ENCODE measurements around the gene PCGF1.

Gene PCGF1

DNA sequence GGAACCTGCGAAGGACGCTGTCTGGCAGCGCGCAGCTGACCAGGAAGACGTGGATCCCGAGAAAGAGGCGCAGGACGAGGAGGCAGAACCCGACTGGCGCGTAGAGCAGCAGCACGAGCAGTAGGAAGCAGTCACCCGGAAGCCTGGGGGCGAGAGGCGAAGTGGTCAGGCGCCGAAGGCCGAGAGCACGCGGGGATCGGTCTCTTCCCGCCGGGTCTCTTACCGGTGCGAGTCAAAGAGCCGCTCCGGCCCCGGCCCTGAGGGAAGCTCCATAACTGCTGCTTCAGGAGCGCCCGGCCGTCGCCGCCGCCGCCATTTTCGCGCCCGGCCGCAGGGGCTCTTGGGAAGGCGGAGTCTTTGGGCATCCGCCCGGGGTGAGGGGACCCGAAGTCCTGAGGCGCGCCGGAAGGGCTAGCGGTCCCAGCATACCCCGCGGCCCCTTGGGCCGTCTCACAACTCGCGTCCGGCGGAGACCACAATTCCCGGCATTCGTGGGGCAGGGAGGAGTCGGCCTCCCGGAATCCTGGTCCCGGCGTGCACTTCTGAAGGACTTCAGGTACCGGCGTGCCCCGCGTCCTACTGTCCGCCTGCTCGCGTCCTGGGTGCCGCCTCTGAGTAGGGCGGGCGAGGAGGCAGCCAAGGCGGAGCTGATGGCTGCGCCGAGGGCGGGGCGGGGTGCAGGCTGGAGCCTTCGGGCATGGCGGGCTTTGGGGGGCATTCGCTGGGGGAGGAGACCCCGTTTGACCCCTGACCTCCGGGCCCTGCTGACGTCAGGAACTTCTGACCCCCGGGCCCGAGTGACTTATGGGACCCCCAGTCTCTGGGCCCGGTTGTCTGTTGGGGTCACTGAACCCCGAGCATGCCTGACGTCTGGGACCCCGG is 22.1 kb upstream of the PCGF1 start, which contains the start of the genes AUP1 and HTRA2:
Gene AUP1, minus strand, starts transcription at position 350 of the 882 bp plus-strand sequence. Its CDS starts 77 bp downstream, at position 273.
Gene HTRA2, plus strand, starts transcription at position 577 of the 882 bp plus-strand sequence. Its CDS starts 74 bp downstream, at position 651.
- TF ChIP-seq, protein P1, sequence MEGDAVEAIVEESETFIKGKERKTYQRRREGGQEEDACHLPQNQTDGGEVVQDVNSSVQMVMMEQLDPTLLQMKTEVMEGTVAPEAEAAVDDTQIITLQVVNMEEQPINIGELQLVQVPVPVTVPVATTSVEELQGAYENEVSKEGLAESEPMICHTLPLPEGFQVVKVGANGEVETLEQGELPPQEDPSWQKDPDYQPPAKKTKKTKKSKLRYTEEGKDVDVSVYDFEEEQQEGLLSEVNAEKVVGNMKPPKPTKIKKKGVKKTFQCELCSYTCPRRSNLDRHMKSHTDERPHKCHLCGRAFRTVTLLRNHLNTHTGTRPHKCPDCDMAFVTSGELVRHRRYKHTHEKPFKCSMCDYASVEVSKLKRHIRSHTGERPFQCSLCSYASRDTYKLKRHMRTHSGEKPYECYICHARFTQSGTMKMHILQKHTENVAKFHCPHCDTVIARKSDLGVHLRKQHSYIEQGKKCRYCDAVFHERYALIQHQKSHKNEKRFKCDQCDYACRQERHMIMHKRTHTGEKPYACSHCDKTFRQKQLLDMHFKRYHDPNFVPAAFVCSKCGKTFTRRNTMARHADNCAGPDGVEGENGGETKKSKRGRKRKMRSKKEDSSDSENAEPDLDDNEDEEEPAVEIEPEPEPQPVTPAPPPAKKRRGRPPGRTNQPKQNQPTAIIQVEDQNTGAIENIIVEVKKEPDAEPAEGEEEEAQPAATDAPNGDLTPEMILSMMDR (conservative IDR thresholded peaks at IDR 0.05): no peak
- TF ChIP-seq ZFX (IDR thresholded peaks at IDR 0.05): peak; percentile 42; the same call in 1 of the 2 replicates
- H3K27ac ChIP-seq: peak within 1 kb of the TSS; percentile 94

DNA sequence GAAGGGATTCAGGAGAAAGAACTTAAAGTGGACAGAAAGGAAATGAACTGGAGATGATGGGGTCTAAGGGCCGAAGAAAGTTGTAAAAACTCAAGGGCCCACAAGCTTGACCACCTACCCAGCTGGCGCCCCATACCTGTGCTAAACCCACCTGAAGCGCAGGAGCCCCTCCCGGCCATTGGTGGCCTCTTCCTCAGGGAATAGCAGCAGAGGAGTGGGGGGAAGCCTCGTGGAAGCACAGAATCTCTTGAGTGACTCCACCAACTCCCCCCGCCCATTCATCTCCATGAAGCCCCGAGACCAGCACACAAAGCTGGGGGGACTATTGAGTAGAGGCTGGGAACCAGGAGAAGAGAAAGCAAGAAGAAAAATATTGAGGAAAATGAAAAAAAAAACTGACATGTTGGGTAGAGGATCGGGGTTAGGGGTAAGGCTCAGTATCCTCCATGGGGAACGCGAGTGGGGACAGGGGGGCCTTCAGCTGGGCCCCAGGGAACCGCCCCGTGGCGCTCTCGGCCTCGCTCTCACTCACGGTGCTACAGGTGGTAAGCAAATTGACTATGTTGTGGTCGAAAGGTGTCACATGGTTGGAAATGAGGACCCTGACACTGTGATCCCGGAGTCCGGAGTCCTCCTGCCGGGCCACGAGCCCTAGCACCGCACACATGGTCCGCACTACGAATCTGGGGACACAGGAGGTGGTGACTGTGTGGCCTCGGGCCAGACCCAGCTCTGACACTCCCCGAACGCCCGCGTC is 21.3 kb upstream of the PCGF1 start:
- peak overlapping the region; percentile 94 for H3K27ac ChIP-seq
- TF ChIP-seq, protein P1 (conservative IDR thresholded peaks at IDR 0.05): no peak

DNA sequence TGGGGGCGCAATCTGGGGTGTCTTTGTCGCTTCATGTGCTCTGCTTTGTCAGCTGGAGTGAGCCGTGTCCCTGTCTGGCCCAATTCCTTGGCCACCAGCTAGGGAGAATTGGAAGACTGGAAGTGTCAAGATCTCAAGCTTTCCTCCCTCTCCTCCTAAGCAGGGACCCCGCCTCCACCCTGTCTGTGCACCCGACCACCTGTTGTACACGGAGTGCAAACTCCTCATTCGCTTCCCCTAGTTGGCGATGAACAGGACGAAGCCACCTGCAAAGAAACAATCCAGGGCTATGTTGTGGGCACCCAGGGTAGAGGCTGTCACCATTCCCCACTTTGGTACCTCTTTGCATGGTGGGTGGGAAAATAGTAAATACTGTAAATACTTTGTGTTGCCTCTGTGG is 20.2 kb upstream of the PCGF1 start:
- H3K27ac ChIP-seq: peak overlapping the region; percentile 94; the same call in 1 of the 2 replicates
- TF ChIP-seq, protein P1 (conservative IDR thresholded peaks at IDR 0.05): no peak
- TF ChIP-seq ZFX (IDR thresholded peaks at IDR 0.05): no peak

DNA sequence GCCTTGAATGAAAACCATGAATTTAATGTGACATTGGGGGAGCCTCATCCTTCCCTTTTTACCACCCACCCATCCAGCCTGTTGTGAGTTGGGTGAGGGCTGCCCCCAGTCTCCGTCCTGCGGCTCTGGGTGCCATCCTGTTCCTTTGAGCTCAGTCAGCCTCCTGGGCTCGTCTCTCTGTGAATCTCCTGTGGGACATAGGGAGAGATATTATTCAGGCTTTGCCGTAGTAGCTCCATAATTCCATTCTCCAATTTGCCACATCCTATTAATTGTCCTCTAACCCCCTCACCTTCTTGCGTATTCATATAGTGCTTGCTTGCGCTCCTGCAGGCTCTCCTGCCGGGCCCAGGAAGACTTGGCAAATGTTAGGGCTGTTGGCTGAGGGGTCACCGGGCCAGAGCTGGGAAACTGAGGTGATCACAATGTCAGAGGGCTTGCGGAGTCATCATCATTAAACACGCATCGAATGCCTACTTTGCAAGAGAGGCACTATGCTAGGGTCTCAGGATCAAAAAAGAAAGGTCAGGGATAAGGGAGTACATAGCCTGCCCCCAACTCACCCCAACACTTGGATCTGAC is 19.2 kb upstream of the PCGF1 start:
- TF ChIP-seq, protein P1 (conservative IDR thresholded peaks at IDR 0.05): no peak
- no peak for TF ChIP-seq ZFX (IDR thresholded peaks at IDR 0.05)
- no peak overlapping the region; the same call in 1 of the 2 replicates for H3K27ac ChIP-seq

DNA sequence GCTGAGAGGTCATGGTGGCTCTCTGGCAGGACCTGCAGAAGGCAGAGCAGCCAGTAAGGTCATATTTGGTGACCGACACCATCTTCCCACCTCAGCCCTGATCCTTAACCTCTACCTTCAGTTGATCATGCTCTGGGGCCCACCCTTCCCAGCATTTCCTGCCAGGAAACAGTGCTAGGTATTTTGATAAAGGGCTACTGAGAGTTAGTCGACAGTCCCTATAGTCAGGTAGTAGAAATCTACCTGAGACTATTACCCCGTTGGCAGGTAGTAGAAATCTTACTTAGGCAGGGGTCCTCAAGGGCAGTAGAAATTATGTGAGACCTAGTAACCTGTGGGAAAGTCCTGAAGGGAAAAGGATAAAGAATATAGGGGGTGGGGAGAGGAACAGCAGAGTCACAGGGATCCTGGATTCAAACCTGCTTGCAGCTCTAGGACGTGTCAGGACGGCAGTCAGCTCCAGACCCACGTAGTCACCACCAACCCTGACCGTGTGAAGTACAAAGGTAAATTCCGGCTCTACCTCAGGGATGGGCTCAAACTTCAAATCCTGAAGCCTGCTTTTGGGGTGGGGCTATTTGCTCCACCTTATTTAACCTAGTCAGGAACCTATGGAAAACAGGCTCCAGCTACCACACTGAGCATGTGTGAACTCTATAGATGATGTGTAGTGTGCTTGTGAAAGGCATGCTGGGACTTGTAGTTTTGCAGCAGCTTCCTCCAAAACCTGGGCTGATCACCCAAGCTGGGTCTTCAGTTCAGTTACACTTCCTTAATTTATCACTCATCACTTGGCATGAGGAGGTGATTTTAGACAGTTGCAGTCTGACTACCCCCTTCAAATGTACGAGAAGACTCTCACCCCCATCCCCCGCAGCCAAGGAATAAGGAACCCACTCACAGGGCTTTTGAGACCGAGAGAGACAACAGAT is 18.5 kb upstream of the PCGF1 start, which contains the start of gene DQX1:
Gene DQX1, minus strand, starts transcription at position 515 of the 932 bp plus-strand sequence. Its CDS starts 502 bp downstream, at position 13.
- H3K27ac ChIP-seq: peak within 1 kb of the TSS; percentile 30; the same call in 1 of the 2 replicates
- no peak for TF ChIP-seq ZFX (IDR thresholded peaks at IDR 0.05)
- TF ChIP-seq, protein P1 (conservative IDR thresholded peaks at IDR 0.05): no peak

DNA sequence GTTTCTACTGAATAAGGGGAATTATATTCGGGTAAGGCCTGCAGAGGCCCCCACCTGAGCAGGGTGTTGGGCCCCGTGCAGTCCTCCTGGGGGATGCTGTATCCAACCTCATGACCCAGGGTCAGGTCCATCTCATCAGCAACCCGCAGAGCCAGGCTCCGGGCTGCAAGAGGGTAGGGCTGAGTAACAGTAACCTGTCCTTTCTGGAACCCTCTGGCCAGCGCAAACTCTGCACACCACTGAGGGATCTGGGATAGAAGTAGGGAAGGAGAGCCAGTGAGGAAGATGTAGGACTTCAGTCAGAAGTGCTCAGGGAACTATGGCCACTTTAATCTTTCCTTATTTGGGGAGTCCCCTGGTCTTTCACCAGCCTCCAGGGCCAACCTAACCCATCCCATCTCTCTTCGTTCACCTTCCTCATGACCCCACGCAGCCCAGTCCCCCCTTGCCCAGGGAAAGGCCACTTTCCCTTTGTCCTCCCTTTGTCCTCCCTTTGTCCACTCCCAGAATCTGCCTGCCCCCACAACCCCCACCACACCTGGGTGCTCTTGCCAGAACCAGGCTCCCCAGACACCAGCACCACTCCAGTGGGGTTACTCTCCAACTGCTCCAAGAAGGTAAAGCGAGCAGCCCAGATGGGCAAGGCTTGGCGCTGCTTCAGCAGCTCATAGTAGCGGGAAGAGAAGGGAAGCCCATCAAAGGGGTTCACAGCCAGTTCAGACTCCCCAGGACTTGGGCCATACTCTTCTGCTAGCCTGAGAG is 17.6 kb upstream of the PCGF1 start:
- H3K27ac ChIP-seq: peak overlapping the region; percentile 30; the same call in 1 of the 2 replicates
- no peak for TF ChIP-seq ZFX (IDR thresholded peaks at IDR 0.05)
- TF ChIP-seq, protein P1 (conservative IDR thresholded peaks at IDR 0.05): no peak

Measured in C4-2B (cell line).